MG63 (cell line): ENCODE measurements around the gene MIA2. TPM values are rescaled to one million over a fixed set of nuclear protein-coding genes. Genes with fewer than 3 reads are reported as not detected.
A peak's percentile ranks its signal among the peaks of the same experiment; 100 is the strongest.
"Not testable (repeated sequence)": the region's sequence is repeated elsewhere in the genome, so short reads cannot be mapped to it uniquely, and the experiment has no call there.

Experiments
- DNase-seq: peaks from one replicate; pipeline ENCODE4 v3.0.0-alpha.2; 2020
- H3K27me3 ChIP-seq: fragments of 250-450 bp; sonication (Bioruptor Pico); 2 replicates; pipeline ENCODE4 v1.5.1; 2020; ENCODE audit warnings: mild to moderate bottlenecking, moderate library complexity
- H3K36me3 ChIP-seq: fragments of 250-450 bp; sonication (Bioruptor Pico); 2 replicates; pipeline ENCODE4 v1.5.1; 2020; ENCODE audit warnings: mild to moderate bottlenecking, moderate library complexity
- H3K4me3 ChIP-seq: fragments of 250-450 bp; sonication (Bioruptor Pico); 2 replicates; pipeline ENCODE4 v1.5.1; 2020; ENCODE audit warnings: mild to moderate bottlenecking, moderate library complexity
- H3K9me3 ChIP-seq: fragments of 250-450 bp; sonication (Bioruptor Pico); 2 replicates; pipeline ENCODE4 v1.5.1; 2020; ENCODE audit warnings: mild to moderate bottlenecking, moderate library complexity
- total RNA-seq: library from RNA; depleted of rRNA; stranded (reverse); fragments of >200 nt; shearing (Covaris generic); gene quantifications from 2 replicates; pipeline ENCODE4 v1.2.3, GENCODE V29; 2014; ENCODE audit warnings: low replicate concordance

Gene MIA2
- total RNA-seq, 1 experiment from 2014 or later = 6.3 TPM

GRCh38 chr14:39228044-39228443 is 5.7 kb upstream of the MIA2 start:
- Histone ChIP-seq H3K36me3 (no peaks in the 10 kb centered on the region), H3K27me3 (no peaks in the 10 kb centered on the region), H3K4me3 (no peak overlapping the region), H3K9me3 (no peaks in the 10 kb centered on the region)
- no peak for DNase-seq

GRCh38 chr14:39228509-39229221 is 5.0 kb upstream of the MIA2 start:
- Histone ChIP-seq H3K4me3 (no peak overlapping the region), H3K9me3 (no peaks in the 10 kb centered on the region), H3K36me3 (no peaks in the 10 kb centered on the region), H3K27me3 (no peaks in the 10 kb centered on the region)
- DNase-seq = no peak

GRCh38 chr14:39229222-39229543 is 4.5 kb upstream of the MIA2 start:
- no peaks in the 10 kb centered on the region for H3K27me3 ChIP-seq
- no peak for DNase-seq
- no peak overlapping the region for H3K4me3 ChIP-seq
- H3K9me3 ChIP-seq = no peaks in the 10 kb centered on the region
- no peaks in the 10 kb centered on the region for H3K36me3 ChIP-seq

GRCh38 chr14:39229601-39230110 is 4.1 kb upstream of the MIA2 start:
- no peaks in the 10 kb centered on the region for H3K36me3 ChIP-seq
- no peaks in the 10 kb centered on the region for H3K9me3 ChIP-seq
- no peak overlapping the region for H3K4me3 ChIP-seq
- no peak for DNase-seq
- H3K27me3 ChIP-seq = no peaks in the 10 kb centered on the region

GRCh38 chr14:39230416-39231035 is 3.2 kb upstream of the MIA2 start:
- Histone ChIP-seq H3K36me3 (no peaks in the 10 kb centered on the region), H3K4me3 (no peak overlapping the region), H3K27me3 (no peaks in the 10 kb centered on the region), H3K9me3 (no peaks in the 10 kb centered on the region)
- DNase-seq = no peak

- DNase-seq = peak; percentile 7
- H3K4me3 ChIP-seq = not testable (repeated sequence)
These were observed 1.8 kb upstream of the MIA2 start for GRCh38 chr14:39231751-39232553.

GRCh38 chr14:39232554-39233415 is 930 bp upstream of the MIA2 start:
- no peaks in the 10 kb centered on the region for H3K9me3 ChIP-seq
- no peaks in the 10 kb centered on the region for H3K36me3 ChIP-seq
- no peaks in the 10 kb centered on the region for H3K27me3 ChIP-seq
- no peak overlapping the region for H3K4me3 ChIP-seq
- peak; percentile 19 for DNase-seq

More at GRCh38 chr14:39231751-39232553, 1.8 kb upstream of the MIA2 start:
- not testable (repeated sequence) for H3K9me3 ChIP-seq, H3K27me3 ChIP-seq, H3K36me3 ChIP-seq

GRCh38 chr14:39234986-39235385 is 1.3 kb downstream of the MIA2 start:
- H3K27me3 ChIP-seq, H3K4me3 ChIP-seq, H3K9me3 ChIP-seq, DNase-seq, H3K36me3 ChIP-seq: not testable (repeated sequence)

GRCh38 chr14:39235466-39235865 is 1.8 kb downstream of the MIA2 start:
- not testable (repeated sequence) for H3K4me3 ChIP-seq, H3K9me3 ChIP-seq, H3K27me3 ChIP-seq, DNase-seq, H3K36me3 ChIP-seq

GRCh38 chr14:39240769-39241168 is 7.1 kb downstream of the MIA2 start:
- Histone ChIP-seq H3K27me3 (no peaks in the 10 kb centered on the region), H3K36me3 (no peaks in the 10 kb centered on the region), H3K9me3 (no peaks in the 10 kb centered on the region), H3K4me3 (no peak overlapping the region)
- DNase-seq = no peak

- no peak for DNase-seq
- Histone ChIP-seq H3K27me3 (no peaks in the 10 kb centered on the region), H3K9me3 (no peaks in the 10 kb centered on the region), H3K36me3 (no peaks in the 10 kb centered on the region), H3K4me3 (no peak overlapping the region)
These were observed 7.9 kb downstream of the MIA2 start for GRCh38 chr14:39241637-39242036.

GRCh38 chr14:39243831-39244230 is 10.1 kb downstream of the MIA2 start:
- H3K36me3 ChIP-seq = no peaks in the 10 kb centered on the region

GRCh38 chr14:39246618-39247017 is 12.9 kb downstream of the MIA2 start:
- Histone ChIP-seq H3K4me3 (no peak overlapping the region), H3K36me3 (no peaks in the 10 kb centered on the region), H3K27me3 (no peaks in the 10 kb centered on the region), H3K9me3 (no peaks in the 10 kb centered on the region)
- DNase-seq = no peak

More at GRCh38 chr14:39243831-39244230, 10.1 kb downstream of the MIA2 start:
- Histone ChIP-seq H3K4me3 (no peak overlapping the region), H3K9me3 (no peaks in the 10 kb centered on the region), H3K27me3 (no peaks in the 10 kb centered on the region)
- DNase-seq = no peak

GRCh38 chr14:39247256-39247655 is 13.5 kb downstream of the MIA2 start:
- Histone ChIP-seq H3K4me3 (no peak overlapping the region), H3K27me3 (no peaks in the 10 kb centered on the region), H3K9me3 (no peaks in the 10 kb centered on the region), H3K36me3 (no peaks in the 10 kb centered on the region)
- DNase-seq = no peak

GRCh38 chr14:39251547-39251946 is 17.8 kb downstream of the MIA2 start:
- Histone ChIP-seq H3K27me3 (no peaks in the 10 kb centered on the region), H3K36me3 (no peaks in the 10 kb centered on the region), H3K9me3 (no peaks in the 10 kb centered on the region), H3K4me3 (no peak overlapping the region)
- no peak for DNase-seq

- H3K27me3 ChIP-seq, DNase-seq, H3K4me3 ChIP-seq, H3K36me3 ChIP-seq, H3K9me3 ChIP-seq: not testable (repeated sequence)
These were observed 23.7 kb downstream of the MIA2 start for GRCh38 chr14:39257388-39257787.
